CD14-positive monocyte (primary cell): ENCODE data around the gene ZNF367. TPM values are rescaled to one million over a fixed set of nuclear protein-coding genes. Genes with fewer than 3 reads are reported as not detected.

ENCODE experiments used
- DNase-seq, 3 donors: peaks; one replicate each; pipeline ENCODE4 v3.0.0-alpha.2; 2011 to 2022
- H2AFZ ChIP-seq: 2 replicates; pipeline ENCODE4 v1.6.0; 2012; ENCODE audit warnings: mild to moderate bottlenecking, low read depth, low read length, inconsistent platforms; ENCODE audit not compliant: insufficient read depth, poor library complexity, severe bottlenecking
- H3K27ac ChIP-seq, 2 donors: 1 replicate in 1 of 2; 2 replicates in 1 of 2; pipeline ENCODE4 v1.5.1; 2012 to 2013; ENCODE audit warnings: low read length in 2 of 2, control low read depth in 1 of 2, inconsistent platforms in 1 of 2, low read depth in 1 of 2, mild to moderate bottlenecking in 1 of 2
- H3K27me3 ChIP-seq, 2 donors: one replicate each; pipeline versions ENCODE4 v1.6.0 to v1.6.1; 2011 to 2013; ENCODE audit warnings: low read length in 2 of 2; ENCODE audit not compliant: control insufficient read depth in 2 of 2, insufficient read depth in 2 of 2
- H3K36me3 ChIP-seq, 2 donors: replicated peaks in 1 of 2; 1 replicate in 1 of 2; 2 replicates in 1 of 2; pipeline versions ENCODE4 v1.5.1 to v1.6.1; 2012 to 2013; ENCODE audit warnings: low read length in 2 of 2, control low read depth in 1 of 2, inconsistent platforms in 1 of 2, mild to moderate bottlenecking in 1 of 2; ENCODE audit not compliant: insufficient read depth in 2 of 2, control insufficient read depth in 1 of 2
- H3K4me1 ChIP-seq, 2 donors: 1 replicate in 1 of 2; 2 replicates in 1 of 2; pipeline versions ENCODE4 v1.5.1 to v1.6.1; 2012 to 2013; ENCODE audit warnings: low read length in 2 of 2, control low read depth in 1 of 2, inconsistent platforms in 1 of 2, mild to moderate bottlenecking in 1 of 2, moderate library complexity in 1 of 2; ENCODE audit not compliant: insufficient read depth in 2 of 2, control insufficient read depth in 1 of 2
- H3K4me2 ChIP-seq: replicated peaks from 2 replicates; pipeline ENCODE3; 2012; ENCODE audit warnings: low read length, moderate library complexity, mild to moderate bottlenecking; ENCODE audit not compliant: poor library complexity, severe bottlenecking; ENCODE audit errors: extremely low read depth
- H3K4me3 ChIP-seq, 3 experiments: fragments of 200-600 bp in 1 of 3; sonication (generic) in 1 of 3; replicated peaks in 1 of 3; 1 replicate in 2 of 3; 2 replicates in 1 of 3; pipeline ENCODE4 v1.5.1; 2011 to 2013; ENCODE audit warnings: low read length in 3 of 3, mild to moderate bottlenecking in 3 of 3, control low read depth in 2 of 3, low read depth in 2 of 3, inconsistent platforms in 1 of 3, moderate library complexity in 1 of 3
- H3K79me2 ChIP-seq: 2 replicates; pipeline ENCODE4 v1.6.0; 2012; ENCODE audit warnings: mild to moderate bottlenecking, control low read depth, inconsistent platforms, low read length, moderate library complexity; ENCODE audit not compliant: insufficient read depth
- H3K9ac ChIP-seq: 2 replicates; pipeline ENCODE4 v1.6.0; 2017; ENCODE audit warnings: low read length, mild to moderate bottlenecking; ENCODE audit not compliant: insufficient read depth, poor library complexity, severe bottlenecking
- H3K9me3 ChIP-seq, 2 donors: replicated peaks in 1 of 2; 1 replicate in 1 of 2; 2 replicates in 1 of 2; pipeline versions ENCODE4 v1.5.1 to v1.6.1; 2012 to 2013; ENCODE audit warnings: low read length in 2 of 2, control low read depth in 1 of 2; ENCODE audit not compliant: control insufficient read depth in 1 of 2, insufficient read depth in 1 of 2
- H4K20me1 ChIP-seq: 2 replicates; pipeline ENCODE4 v1.6.0; 2012; ENCODE audit warnings: mild to moderate bottlenecking, low read length, control low read depth, moderate library complexity; ENCODE audit not compliant: insufficient read depth
- H3K27ac Mint-ChIP-seq, 7 donors: one replicate each; pipeline ENCODE4 v1.8.0; 2020; ENCODE audit warnings: mild to moderate bottlenecking in 7 of 7, mixed read lengths in 7 of 7, moderate library complexity in 6 of 7, inconsistent platforms in 2 of 7
- H3K27me3 Mint-ChIP-seq, 3 donors: one replicate each; pipeline ENCODE4 v1.8.0; 2021 to 2022; ENCODE audit warnings: low read depth in 3 of 3, mild to moderate bottlenecking in 3 of 3, mixed read lengths in 3 of 3, moderate library complexity in 3 of 3, inconsistent platforms in 1 of 3
- H3K36me3 Mint-ChIP-seq, 2 donors: one replicate each; pipeline ENCODE4 v1.8.0; 2020; ENCODE audit warnings: mixed read lengths in 2 of 2, inconsistent platforms in 1 of 2, mild to moderate bottlenecking in 1 of 2
- H3K4me1 Mint-ChIP-seq: one replicate; pipeline ENCODE4 v1.8.0; 2020; ENCODE audit warnings: mild to moderate bottlenecking, mixed read lengths
- H3K4me3 Mint-ChIP-seq, 2 donors: one replicate each; pipeline ENCODE4 v1.8.0; 2020; ENCODE audit warnings: mild to moderate bottlenecking in 2 of 2, mixed read lengths in 2 of 2, moderate library complexity in 1 of 2
- H3K9me3 Mint-ChIP-seq, 7 donors: one replicate each; pipeline ENCODE4 v1.8.0; 2020 to 2022; ENCODE audit warnings: mixed read lengths in 7 of 7, mild to moderate bottlenecking in 6 of 7, moderate library complexity in 6 of 7, inconsistent platforms in 2 of 7
- WGBS: methylation state at CpG from one replicate; pipeline ENCODE4 v1.1.5; 2013; ENCODE audit warnings: missing lambda C conversion rate; ENCODE audit not compliant: insufficient coverage; 5-methylcytosine and 5-hydroxymethylcytosine counted together
- intact Hi-C, 2 donors: fragments of 100-400 bp; cut with micrococcal nuclease; formaldehyde crosslinking; loops; one replicate each; pipeline versions ENCODE4 v1.15.0 to v1.15.1; 2023
- polyA plus RNA-seq, 3 donors: library from polyadenylated mRNA; depleted of rRNA in 1 of 3; unstranded in 2 of 3; stranded (reverse) in 1 of 3; fragments of 300-500 nt in 2 of 3; fragments of >200 nt in 1 of 3; fragmentation: Illumina TruSeq in 2 of 3; gene quantifications; 1 replicate in 2 of 3; 2 replicates in 1 of 3; pipeline ENCODE4 v1.2.3, GENCODE V29; 2012 to 2021
- TF ChIP-seq, protein P1 (sequence below): fragments of 200-600 bp; IDR thresholded peaks from one replicate; pipeline ENCODE4 v1.8.0; 2022; ENCODE audit warnings: antibody characterized with exemption, mild to moderate bottlenecking

The ZNF367 gene
- polyA plus RNA-seq, 3 donors: 0.08 to 0.21 TPM; not detected in 1

DNA sequence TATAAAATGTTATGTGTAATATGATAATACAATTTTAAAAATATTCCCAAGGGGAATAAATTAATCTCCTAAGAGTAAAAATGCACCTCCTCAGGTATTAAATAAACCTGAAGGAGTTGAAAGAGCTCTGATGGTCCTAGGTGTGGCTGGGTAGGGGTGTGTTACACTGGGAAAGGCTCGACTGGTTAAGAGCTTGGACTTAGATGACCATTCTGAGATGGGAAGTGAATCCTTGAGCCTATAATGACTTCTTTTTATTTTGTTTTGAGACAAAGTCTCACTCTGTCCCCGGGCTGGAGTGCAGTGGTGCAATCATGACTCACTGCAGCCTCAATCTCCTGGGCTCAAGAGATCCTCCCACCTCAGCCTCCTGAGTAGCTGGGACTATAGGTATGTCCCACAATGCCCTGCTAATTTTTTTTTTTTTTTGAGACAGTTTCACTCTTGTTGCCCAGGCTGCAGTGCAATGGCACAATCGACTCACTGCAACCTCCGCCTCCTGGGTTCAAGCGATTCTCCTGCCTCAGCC lies 22.6 kb upstream of the ZNF367 start:
- Histone ChIP-seq H3K27me3 (no peaks in the 10 kb centered on the region), H2AFZ (no peak overlapping the region), H3K79me2 (no peaks in the 10 kb centered on the region), H3K9me3 (no peaks in the 10 kb centered on the region), H3K4me2 (no peak overlapping the region), H3K4me3 (no peak overlapping the region), H4K20me1 (no peaks in the 10 kb centered on the region), H3K27ac (no peak overlapping the region), H3K9ac (no peak overlapping the region), H3K4me1 (no peaks in the 10 kb centered on the region), H3K36me3 (no peaks in the 10 kb centered on the region)
- H3K36me3 Mint-ChIP-seq: no peaks in the 10 kb centered on the region
- intact Hi-C loops: loop anchor here in 1 of 2 donors (10.0 kb wide), 1 partner anchor 214 kb away; the partner anchor contains the start of gene PRXL2C
- H3K9me3 Mint-ChIP-seq: no peaks in the 10 kb centered on the region
- H3K27me3 Mint-ChIP-seq: peaks cover 2 to 5% (median 2%) of the 10 kb centered on the region in 3 donors
- TF ChIP-seq, protein P1, sequence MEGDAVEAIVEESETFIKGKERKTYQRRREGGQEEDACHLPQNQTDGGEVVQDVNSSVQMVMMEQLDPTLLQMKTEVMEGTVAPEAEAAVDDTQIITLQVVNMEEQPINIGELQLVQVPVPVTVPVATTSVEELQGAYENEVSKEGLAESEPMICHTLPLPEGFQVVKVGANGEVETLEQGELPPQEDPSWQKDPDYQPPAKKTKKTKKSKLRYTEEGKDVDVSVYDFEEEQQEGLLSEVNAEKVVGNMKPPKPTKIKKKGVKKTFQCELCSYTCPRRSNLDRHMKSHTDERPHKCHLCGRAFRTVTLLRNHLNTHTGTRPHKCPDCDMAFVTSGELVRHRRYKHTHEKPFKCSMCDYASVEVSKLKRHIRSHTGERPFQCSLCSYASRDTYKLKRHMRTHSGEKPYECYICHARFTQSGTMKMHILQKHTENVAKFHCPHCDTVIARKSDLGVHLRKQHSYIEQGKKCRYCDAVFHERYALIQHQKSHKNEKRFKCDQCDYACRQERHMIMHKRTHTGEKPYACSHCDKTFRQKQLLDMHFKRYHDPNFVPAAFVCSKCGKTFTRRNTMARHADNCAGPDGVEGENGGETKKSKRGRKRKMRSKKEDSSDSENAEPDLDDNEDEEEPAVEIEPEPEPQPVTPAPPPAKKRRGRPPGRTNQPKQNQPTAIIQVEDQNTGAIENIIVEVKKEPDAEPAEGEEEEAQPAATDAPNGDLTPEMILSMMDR: no peak
- no peaks in the 10 kb centered on the region for H3K4me1 Mint-ChIP-seq
- 67% methylated on average over 1 of the region's 5 CpGs for WGBS
- H3K4me3 Mint-ChIP-seq: no peak overlapping the region
- no peak for DNase-seq
- no peak overlapping the region for H3K27ac Mint-ChIP-seq

DNA sequence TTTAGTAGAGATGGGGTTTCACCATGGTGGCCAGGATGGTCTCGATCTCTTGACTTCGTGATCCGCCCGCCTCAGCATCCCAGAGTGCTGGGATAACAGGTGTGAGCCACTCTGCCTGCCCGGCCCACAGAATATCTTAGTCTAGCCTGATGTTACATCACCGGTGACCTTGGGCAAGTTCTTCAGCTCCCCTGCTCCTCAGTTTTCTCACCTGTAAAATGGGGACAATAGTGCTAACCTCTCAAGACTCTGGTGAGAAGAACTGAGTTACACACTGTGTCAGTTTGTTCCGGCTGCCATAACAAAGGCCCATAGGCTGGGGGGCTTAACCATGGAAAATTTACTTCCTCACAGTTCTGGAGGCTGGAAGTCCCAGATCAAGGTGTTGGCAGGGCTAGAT lies 19.3 kb upstream of the ZNF367 start:
- no peak for DNase-seq
- Mint-ChIP-seq H3K4me1 (no peaks in the 10 kb centered on the region), H3K27me3 (peaks cover 2 to 3% (median 2%) of the 10 kb centered on the region in 3 donors), H3K4me3 (no peak overlapping the region), H3K9me3 (peaks cover 0 to 4% (median 2%) of the 10 kb centered on the region in 7 donors), H3K27ac (peak overlapping the region in 1 of 7 donors; percentile 20), H3K36me3 (no peaks in the 10 kb centered on the region)
- no peaks in the 10 kb centered on the region for H3K4me1 ChIP-seq
- intact Hi-C loops: no loop called here
- no peak overlapping the region for H3K9ac ChIP-seq
- H3K79me2 ChIP-seq: no peaks in the 10 kb centered on the region
- H4K20me1 ChIP-seq: no peaks in the 10 kb centered on the region
- WGBS: no CpG with 5 or more reads among the region's 7 CpGs
- H3K9me3 ChIP-seq: no peaks in the 10 kb centered on the region
- no peaks in the 10 kb centered on the region for H3K27me3 ChIP-seq
- TF ChIP-seq, protein P1: no peak
- H3K36me3 ChIP-seq: no peaks in the 10 kb centered on the region
- no peak overlapping the region for H3K4me3 ChIP-seq
- no peak overlapping the region for H3K27ac ChIP-seq
- H2AFZ ChIP-seq: no peak overlapping the region
- H3K4me2 ChIP-seq: no peak overlapping the region
